Measurements from ENCODE around the gene LSM14B. TPM values are rescaled to one million over a fixed set of nuclear protein-coding genes. Genes with fewer than 3 reads are reported as not detected.

The LSM14B gene
- total RNA-seq, 1 experiment from 2014 or later = 73.5 TPM

DNA sequence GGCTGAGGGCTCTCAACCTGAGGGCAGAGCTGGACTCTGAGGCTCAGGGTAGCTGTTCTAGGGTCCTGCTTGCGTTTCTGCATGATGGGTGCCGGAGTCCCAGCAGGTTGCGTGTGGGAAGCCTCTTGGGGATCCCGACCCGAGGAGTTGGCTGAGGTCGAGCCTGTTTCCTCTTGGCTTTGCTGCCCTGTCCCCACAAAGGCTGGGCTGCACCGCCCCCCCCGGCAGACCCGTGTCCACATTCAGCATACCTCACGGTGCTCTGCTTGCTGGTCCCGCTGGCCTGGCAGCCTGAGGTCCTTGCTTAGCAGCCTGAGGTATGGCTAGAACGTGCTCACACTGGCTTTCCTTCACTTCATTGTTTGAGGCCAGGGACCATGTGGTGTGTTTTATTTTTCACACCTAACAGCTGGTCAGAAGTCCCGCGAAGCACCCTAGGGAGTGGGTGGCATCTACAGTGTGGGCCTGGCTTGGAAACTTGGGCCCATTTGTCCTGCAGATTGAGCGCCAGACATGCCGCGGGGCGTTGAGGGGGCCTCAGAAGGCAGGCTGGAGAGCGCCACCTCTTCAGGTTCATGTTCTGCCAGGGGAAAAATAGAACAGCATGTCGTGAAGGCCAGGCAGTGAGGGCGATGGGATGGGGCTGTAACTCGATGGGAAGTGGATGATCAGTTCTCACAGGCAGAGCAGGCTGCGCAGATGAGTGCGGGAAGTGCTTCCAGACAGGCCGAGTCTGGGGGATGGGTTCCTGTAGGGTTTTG, 9.5 kb downstream of the LSM14B start:
- Mint-ChIP-seq H3K36me3 (peaks cover 82% of the 10 kb centered on the region), H3K27ac (peak overlapping the region; percentile 91), H3K9me3 (no peaks in the 10 kb centered on the region), H3K4me1 (no peaks in the 10 kb centered on the region), H3K4me3 (no peak overlapping the region), H3K27me3 (ENCODE audit: low read depth) (no peaks in the 10 kb centered on the region)
- ChIA-PET POLR2A (no interaction called here), CTCF (no interaction called here)
- TF ChIP-seq, protein P1, sequence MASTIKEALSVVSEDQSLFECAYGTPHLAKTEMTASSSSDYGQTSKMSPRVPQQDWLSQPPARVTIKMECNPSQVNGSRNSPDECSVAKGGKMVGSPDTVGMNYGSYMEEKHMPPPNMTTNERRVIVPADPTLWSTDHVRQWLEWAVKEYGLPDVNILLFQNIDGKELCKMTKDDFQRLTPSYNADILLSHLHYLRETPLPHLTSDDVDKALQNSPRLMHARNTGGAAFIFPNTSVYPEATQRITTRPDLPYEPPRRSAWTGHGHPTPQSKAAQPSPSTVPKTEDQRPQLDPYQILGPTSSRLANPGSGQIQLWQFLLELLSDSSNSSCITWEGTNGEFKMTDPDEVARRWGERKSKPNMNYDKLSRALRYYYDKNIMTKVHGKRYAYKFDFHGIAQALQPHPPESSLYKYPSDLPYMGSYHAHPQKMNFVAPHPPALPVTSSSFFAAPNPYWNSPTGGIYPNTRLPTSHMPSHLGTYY (CRISPR knock-in tag; IDR thresholded peaks at IDR 0.05) = no peak
- TF ChIP-seq, protein P2, sequence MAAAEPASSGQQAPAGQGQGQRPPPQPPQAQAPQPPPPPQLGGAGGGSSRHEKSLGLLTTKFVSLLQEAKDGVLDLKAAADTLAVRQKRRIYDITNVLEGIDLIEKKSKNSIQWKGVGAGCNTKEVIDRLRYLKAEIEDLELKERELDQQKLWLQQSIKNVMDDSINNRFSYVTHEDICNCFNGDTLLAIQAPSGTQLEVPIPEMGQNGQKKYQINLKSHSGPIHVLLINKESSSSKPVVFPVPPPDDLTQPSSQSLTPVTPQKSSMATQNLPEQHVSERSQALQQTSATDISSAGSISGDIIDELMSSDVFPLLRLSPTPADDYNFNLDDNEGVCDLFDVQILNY (CRISPR knock-in tag; IDR thresholded peaks at IDR 0.05) = no peak
- TF ChIP-seq NFE2L1 (CRISPR knock-in tag; IDR thresholded peaks at IDR 0.05) (no peak), ZNF138 (CRISPR knock-in tag; conservative IDR thresholded peaks at IDR 0.05) (no peak), NR3C1 (CRISPR knock-in tag; conservative IDR thresholded peaks at IDR 0.05; ENCODE audit: low read depth) (no peak), ZNF416 (CRISPR knock-in tag; IDR thresholded peaks at IDR 0.05) (no peak), OVOL2 (CRISPR knock-in tag; IDR thresholded peaks at IDR 0.05; ENCODE audit: borderline replicate concordance) (no peak)
- TF ChIP-seq, protein P3, sequence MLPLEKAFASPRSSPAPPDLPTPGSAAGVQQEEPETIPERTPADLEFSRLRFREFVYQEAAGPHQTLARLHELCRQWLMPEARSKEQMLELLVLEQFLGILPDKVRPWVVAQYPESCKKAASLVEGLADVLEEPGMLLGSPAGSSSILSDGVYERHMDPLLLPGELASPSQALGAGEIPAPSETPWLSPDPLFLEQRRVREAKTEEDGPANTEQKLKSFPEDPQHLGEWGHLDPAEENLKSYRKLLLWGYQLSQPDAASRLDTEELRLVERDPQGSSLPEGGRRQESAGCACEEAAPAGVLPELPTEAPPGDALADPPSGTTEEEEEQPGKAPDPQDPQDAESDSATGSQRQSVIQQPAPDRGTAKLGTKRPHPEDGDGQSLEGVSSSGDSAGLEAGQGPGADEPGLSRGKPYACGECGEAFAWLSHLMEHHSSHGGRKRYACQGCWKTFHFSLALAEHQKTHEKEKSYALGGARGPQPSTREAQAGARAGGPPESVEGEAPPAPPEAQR (CRISPR knock-in tag; IDR thresholded peaks at IDR 0.05) = no peak
- DNase-seq (ENCODE audit: low spot score) = no peak
- ATAC-seq = no peak

DNA sequence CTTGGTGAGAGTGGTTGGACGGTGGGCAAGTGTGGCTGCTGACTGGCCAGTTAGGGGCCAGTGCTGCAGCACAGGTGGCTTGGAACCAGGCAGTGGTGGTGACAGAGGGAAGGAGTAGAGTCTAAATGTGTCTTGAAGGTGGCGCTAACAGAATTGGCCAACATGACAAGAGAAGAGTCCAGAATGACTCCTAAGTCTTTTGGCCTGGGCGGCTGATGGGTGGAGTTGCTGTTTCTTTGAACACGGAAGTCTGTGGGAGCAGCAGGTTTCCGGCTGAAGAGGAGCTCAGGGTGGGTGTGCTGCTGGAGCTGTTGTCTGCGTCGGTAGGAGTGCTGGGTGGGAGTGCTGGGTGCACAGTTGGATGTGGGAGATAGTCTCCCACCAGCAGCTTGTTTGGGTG, 10.1 kb downstream of the LSM14B start:
- no peaks in the 10 kb centered on the region for H3K9me3 Mint-ChIP-seq
- H3K27ac Mint-ChIP-seq = peak overlapping the region; percentile 91
- H3K27me3 Mint-ChIP-seq (ENCODE audit: low read depth) = no peaks in the 10 kb centered on the region
- POLR2A ChIA-PET = no interaction called here
- H3K4me1 Mint-ChIP-seq = no peaks in the 10 kb centered on the region
- DNase-seq (ENCODE audit: low spot score) = no peak
- ATAC-seq = no peak
- peaks cover 81% of the 10 kb centered on the region for H3K36me3 Mint-ChIP-seq
- CTCF ChIA-PET = interaction anchor here (0.5 to 1.5 kb wide), 3 partner anchors 10 to 121 kb away, joined by 3 to 8 read pairs (median 3); no protein-coding TSS in a partner anchor
- H3K4me3 Mint-ChIP-seq = no peak overlapping the region
- TF ChIP-seq ZNF416 (CRISPR knock-in tag; IDR thresholded peaks at IDR 0.05) = no peak
- TF ChIP-seq NFE2L1 (CRISPR knock-in tag; IDR thresholded peaks at IDR 0.05) = no peak
- no peak for TF ChIP-seq NR3C1 (CRISPR knock-in tag; conservative IDR thresholded peaks at IDR 0.05; ENCODE audit: low read depth)
- TF ChIP-seq, protein P4, sequence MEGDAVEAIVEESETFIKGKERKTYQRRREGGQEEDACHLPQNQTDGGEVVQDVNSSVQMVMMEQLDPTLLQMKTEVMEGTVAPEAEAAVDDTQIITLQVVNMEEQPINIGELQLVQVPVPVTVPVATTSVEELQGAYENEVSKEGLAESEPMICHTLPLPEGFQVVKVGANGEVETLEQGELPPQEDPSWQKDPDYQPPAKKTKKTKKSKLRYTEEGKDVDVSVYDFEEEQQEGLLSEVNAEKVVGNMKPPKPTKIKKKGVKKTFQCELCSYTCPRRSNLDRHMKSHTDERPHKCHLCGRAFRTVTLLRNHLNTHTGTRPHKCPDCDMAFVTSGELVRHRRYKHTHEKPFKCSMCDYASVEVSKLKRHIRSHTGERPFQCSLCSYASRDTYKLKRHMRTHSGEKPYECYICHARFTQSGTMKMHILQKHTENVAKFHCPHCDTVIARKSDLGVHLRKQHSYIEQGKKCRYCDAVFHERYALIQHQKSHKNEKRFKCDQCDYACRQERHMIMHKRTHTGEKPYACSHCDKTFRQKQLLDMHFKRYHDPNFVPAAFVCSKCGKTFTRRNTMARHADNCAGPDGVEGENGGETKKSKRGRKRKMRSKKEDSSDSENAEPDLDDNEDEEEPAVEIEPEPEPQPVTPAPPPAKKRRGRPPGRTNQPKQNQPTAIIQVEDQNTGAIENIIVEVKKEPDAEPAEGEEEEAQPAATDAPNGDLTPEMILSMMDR (IDR thresholded peaks at IDR 0.05) = no peak
- TF ChIP-seq TP53 (CRISPR knock-in tag; IDR thresholded peaks at IDR 0.05) = no peak
- no peak for TF ChIP-seq NR2C2 (CRISPR knock-in tag; IDR thresholded peaks at IDR 0.05)
- no peak for TF ChIP-seq SMAD4 (CRISPR knock-in tag; IDR thresholded peaks at IDR 0.05)
- TF ChIP-seq, protein P5, sequence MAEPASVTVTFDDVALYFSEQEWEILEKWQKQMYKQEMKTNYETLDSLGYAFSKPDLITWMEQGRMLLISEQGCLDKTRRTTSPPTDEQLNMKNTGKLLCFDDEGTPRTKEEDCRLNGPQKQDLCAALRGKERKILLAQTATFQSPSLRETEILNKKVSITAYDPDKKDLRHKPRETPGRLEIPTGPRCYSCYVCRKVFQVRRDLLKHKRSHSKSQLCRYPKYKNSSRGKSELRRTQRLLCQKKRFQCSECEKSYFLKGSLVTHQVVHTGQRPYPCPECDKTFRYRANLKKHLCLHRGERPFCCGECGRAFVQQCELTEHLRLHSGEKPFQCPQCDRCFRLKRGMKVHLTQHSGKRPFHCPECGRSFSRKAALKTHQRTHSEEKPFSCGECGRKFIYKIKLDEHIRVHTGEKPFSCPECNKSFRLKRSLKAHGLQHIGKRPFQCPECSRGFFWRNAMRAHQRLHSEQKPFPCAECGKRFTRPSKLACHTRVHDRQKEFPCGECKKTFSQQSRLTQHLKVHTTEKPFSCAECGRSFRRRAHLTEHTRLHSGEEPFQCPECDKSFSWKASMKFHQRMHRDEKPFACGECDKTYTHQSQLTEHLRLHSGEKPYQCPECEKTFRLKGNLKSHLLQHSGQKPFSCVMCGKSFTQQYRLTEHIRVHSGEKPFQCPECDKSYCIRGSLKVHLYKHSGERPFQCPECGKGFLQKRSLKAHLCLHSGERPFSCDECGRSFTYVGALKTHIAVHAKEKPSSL (CRISPR knock-in tag; conservative IDR thresholded peaks at IDR 0.05) = no peak
- TF ChIP-seq, protein P6, sequence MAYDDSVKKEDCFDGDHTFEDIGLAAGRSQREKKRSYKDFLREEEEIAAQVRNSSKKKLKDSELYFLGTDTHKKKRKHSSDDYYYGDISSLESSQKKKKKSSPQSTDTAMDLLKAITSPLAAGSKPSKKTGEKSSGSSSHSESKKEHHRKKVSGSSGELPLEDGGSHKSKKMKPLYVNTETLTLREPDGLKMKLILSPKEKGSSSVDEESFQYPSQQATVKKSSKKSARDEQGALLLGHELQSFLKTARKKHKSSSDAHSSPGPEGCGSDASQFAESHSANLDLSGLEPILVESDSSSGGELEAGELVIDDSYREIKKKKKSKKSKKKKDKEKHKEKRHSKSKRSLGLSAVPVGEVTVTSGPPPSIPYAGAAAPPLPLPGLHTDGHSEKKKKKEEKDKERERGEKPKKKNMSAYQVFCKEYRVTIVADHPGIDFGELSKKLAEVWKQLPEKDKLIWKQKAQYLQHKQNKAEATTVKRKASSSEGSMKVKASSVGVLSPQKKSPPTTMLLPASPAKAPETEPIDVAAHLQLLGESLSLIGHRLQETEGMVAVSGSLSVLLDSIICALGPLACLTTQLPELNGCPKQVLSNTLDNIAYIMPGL (CRISPR knock-in tag; IDR thresholded peaks at IDR 0.05) = no peak
- TF ChIP-seq FOXK1 (CRISPR knock-in tag; IDR thresholded peaks at IDR 0.05) = no peak
- TF ChIP-seq, protein P7, sequence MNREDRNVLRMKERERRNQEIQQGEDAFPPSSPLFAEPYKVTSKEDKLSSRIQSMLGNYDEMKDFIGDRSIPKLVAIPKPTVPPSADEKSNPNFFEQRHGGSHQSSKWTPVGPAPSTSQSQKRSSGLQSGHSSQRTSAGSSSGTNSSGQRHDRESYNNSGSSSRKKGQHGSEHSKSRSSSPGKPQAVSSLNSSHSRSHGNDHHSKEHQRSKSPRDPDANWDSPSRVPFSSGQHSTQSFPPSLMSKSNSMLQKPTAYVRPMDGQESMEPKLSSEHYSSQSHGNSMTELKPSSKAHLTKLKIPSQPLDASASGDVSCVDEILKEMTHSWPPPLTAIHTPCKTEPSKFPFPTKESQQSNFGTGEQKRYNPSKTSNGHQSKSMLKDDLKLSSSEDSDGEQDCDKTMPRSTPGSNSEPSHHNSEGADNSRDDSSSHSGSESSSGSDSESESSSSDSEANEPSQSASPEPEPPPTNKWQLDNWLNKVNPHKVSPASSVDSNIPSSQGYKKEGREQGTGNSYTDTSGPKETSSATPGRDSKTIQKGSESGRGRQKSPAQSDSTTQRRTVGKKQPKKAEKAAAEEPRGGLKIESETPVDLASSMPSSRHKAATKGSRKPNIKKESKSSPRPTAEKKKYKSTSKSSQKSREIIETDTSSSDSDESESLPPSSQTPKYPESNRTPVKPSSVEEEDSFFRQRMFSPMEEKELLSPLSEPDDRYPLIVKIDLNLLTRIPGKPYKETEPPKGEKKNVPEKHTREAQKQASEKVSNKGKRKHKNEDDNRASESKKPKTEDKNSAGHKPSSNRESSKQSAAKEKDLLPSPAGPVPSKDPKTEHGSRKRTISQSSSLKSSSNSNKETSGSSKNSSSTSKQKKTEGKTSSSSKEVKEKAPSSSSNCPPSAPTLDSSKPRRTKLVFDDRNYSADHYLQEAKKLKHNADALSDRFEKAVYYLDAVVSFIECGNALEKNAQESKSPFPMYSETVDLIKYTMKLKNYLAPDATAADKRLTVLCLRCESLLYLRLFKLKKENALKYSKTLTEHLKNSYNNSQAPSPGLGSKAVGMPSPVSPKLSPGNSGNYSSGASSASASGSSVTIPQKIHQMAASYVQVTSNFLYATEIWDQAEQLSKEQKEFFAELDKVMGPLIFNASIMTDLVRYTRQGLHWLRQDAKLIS (CRISPR knock-in tag; IDR thresholded peaks at IDR 0.05; ENCODE audit: borderline replicate concordance) = no peak
- TF ChIP-seq MYBL2 (CRISPR knock-in tag; IDR thresholded peaks at IDR 0.05) = no peak
- TF ChIP-seq, protein P3 (CRISPR knock-in tag; IDR thresholded peaks at IDR 0.05) = no peak
- no peak for TF ChIP-seq ZNF232 (CRISPR knock-in tag; IDR thresholded peaks at IDR 0.05)
